ENCODE data around the gene SPSB1. TPM values are rescaled to one million over a fixed set of nuclear protein-coding genes. Genes with fewer than 3 reads are reported as not detected.

Gene SPSB1
- total and polyA plus RNA-seq, 2 of the 4 experiments (the other 2 are of a cell fraction), result 16.7 to 19.8 TPM

DNA sequence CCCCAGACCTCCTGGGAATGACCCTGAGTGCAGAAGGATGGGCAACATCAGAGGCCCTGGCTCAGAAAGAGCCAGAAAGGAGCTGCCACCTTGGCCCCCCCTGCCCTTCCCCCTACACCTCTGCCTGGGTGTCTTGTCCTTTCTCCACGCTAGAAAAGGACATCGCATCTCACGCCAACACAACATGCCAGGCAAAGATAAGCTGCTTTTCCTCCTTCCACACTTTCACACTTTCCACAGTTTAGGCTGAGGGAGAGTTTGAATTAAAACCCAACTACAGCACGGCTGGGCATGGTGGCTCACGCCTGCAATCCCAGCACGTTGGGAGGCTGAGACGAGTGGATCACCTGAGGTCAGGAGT lies 109.5 kb downstream of the SPSB1 start:
- Histone ChIP-seq H2BK5ac (ENCODE audit: low read depth, low read length, poor library complexity, severe bottlenecking) (peak overlapping the region; percentile 3), H3K18ac (ENCODE audit: low read depth, low read length) (peak overlapping the region; percentile 22; the same call in 1 of the 2 replicates), H3K4ac (ENCODE audit: low read depth, low read length) (peak overlapping the region; percentile 91), H4K20me1 (ENCODE audit: insufficient read depth, low read length) (peaks cover 6% of the 10 kb centered on the region), H3K9me1 (ENCODE audit: insufficient read depth, low read length) (peaks cover 5% of the 10 kb centered on the region), H2AK9ac (replicated peaks; ENCODE audit: low read depth, low read length, poor library complexity) (no peak overlapping the region), H4K91ac (ENCODE audit: insufficient read depth, low read depth, low read length) (peak overlapping the region; percentile 79), H3K56ac (ENCODE audit: extremely low read depth, insufficient read depth, low read length) (0 out of 2 replicates have a peak overlapping the region, but pooled peaks have one; percentile 4), H3K14ac (replicated peaks; ENCODE audit: low read depth, low read length) (peak overlapping the region; percentile 81), H3K27me3 (ENCODE audit: control insufficient read depth, insufficient read depth, low read length) (no peaks in the 10 kb centered on the region), H2AK5ac (ENCODE audit: low read depth, low read length) (peak overlapping the region; percentile 87), H3K36me3 (ENCODE audit: control insufficient read depth, insufficient read depth, low read length) (no peaks in the 10 kb centered on the region), H3K9ac (ENCODE audit: low read depth, low read length) (no peak overlapping the region), H3K27ac (ENCODE audit: insufficient read depth, low read length) (peak overlapping the region; percentile 4; the same call in 1 of the 2 replicates), H3K4me3 (ENCODE audit: insufficient read depth, low read depth, low read length) (no peak overlapping the region), H3K4me2 (ENCODE audit: low read depth, low read length) (no peak overlapping the region), H4K8ac (ENCODE audit: low read depth in 2 of 2, low read length in 2 of 2) (peak overlapping the region in 1 of 2 experiments; percentile 66; a peak in 1 of 4 replicates), H2BK120ac (ENCODE audit: low read depth, low read length) (peak overlapping the region; percentile 73), H3K9me3 (ENCODE audit: control insufficient read depth, insufficient read depth, low read length) (no peaks in the 10 kb centered on the region), H3K4me1 (ENCODE audit: control insufficient read depth, insufficient read depth, low read length) (peaks cover 33% of the 10 kb centered on the region), H2BK20ac (ENCODE audit: low read depth, low read length) (peak overlapping the region; percentile 81), H2BK15ac (ENCODE audit: low read depth, low read length) (peak overlapping the region; percentile 30; the same call in 1 of the 3 replicates), H3K79me1 (ENCODE audit: low read depth in 1 of 2, low read length in 2 of 2) (no peaks in the 10 kb centered on the region), H3K23ac (ENCODE audit: low read depth, low read length) (peak overlapping the region; percentile 70; the same call in 1 of the 2 replicates), H2AFZ (replicated peaks; ENCODE audit: low read length, poor library complexity) (peak overlapping the region; percentile 0), H4K5ac (ENCODE audit: low read depth, low read length) (no peak overlapping the region; the same call in 1 of the 2 replicates)
- in situ Hi-C loops (cut with MboI; ENCODE audit: low sequenced_read_pairs), result no loop called here
- intact Hi-C loops (cut with micrococcal nuclease), result no loop called here
- TF ChIP-seq RFX5 (IDR thresholded peaks at IDR 0.05; ENCODE audit: low read depth, low read length) (no peak), CTCF (conservative IDR thresholded peaks at IDR 0.05; ENCODE audit: low read depth, low read length) (no peak), NFE2L2 (IDR thresholded peaks at IDR 0.05; ENCODE audit: low read depth, low read length) (no peak), RAD21 (IDR thresholded peaks at IDR 0.05; ENCODE audit: low read length) (no peak), SMC3 (IDR thresholded peaks at IDR 0.05; ENCODE audit: low read depth, low read length) (no peak), POLR2A (IDR thresholded peaks at IDR 0.05; ENCODE audit: low read depth, low read length) (no peak), CHD1 (IDR thresholded peaks at IDR 0.05; ENCODE audit: low read depth, low read length) (no peak), CEBPB (IDR thresholded peaks at IDR 0.05; ENCODE audit: low read depth, low read length) (no peak), MAZ (IDR thresholded peaks at IDR 0.05; ENCODE audit: borderline replicate concordance, low read depth, low read length) (no peak), RCOR1 (IDR thresholded peaks at IDR 0.05; ENCODE audit: insufficient replicate concordance, low read length) (no peak), FOS (IDR thresholded peaks at IDR 0.05; ENCODE audit: low read depth, low read length) (no peak), USF2 (IDR thresholded peaks at IDR 0.05; ENCODE audit: low read depth, low read length) (no peak), MAFK (IDR thresholded peaks at IDR 0.05; ENCODE audit: low read depth, low read length) (no peak), BHLHE40 (IDR thresholded peaks at IDR 0.05; ENCODE audit: low read depth, low read length) (no peak), MXI1 (IDR thresholded peaks at IDR 0.05; ENCODE audit: borderline replicate concordance, low read depth, low read length) (no peak)
- TF ChIP-seq, protein P1, sequence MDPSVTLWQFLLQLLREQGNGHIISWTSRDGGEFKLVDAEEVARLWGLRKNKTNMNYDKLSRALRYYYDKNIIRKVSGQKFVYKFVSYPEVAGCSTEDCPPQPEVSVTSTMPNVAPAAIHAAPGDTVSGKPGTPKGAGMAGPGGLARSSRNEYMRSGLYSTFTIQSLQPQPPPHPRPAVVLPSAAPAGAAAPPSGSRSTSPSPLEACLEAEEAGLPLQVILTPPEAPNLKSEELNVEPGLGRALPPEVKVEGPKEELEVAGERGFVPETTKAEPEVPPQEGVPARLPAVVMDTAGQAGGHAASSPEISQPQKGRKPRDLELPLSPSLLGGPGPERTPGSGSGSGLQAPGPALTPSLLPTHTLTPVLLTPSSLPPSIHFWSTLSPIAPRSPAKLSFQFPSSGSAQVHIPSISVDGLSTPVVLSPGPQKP (IDR thresholded peaks at IDR 0.05; ENCODE audit: borderline replicate concordance, low read depth, low read length), result no peak
- dilution Hi-C loops (cut with HindIII; ENCODE audit: low sequenced_read_pairs, unreplicated experiment), result no loop called here
- CTCF ChIA-PET, result no interaction called here
- no TSS peak for BruUV-seq (replicated peaks)
- 81% methylated on average over 3 of the region's 7 CpGs; no CpG with 5 or more reads in 1 of the 2 experiments for WGBS, 2 experiments (ENCODE audit: extremely low coverage in 2 of 2, insufficient read length in 1 of 2)
- POLR2A ChIA-PET (ENCODE audit: unreplicated experiment), result no interaction called here
- no peak for DNase-seq
- no peak for ATAC-seq (ENCODE audit: low read depth)

Data from IMR-90 (cell line).